ENCODE measurements around the gene GUCY1A2. TPM values are rescaled to one million over a fixed set of nuclear protein-coding genes. Genes with fewer than 3 reads are reported as not detected.

Gene GUCY1A2
- total RNA-seq, 4 donors from 2014 or later = 0.19 to 2.1 (median 0.86) TPM

DNA sequence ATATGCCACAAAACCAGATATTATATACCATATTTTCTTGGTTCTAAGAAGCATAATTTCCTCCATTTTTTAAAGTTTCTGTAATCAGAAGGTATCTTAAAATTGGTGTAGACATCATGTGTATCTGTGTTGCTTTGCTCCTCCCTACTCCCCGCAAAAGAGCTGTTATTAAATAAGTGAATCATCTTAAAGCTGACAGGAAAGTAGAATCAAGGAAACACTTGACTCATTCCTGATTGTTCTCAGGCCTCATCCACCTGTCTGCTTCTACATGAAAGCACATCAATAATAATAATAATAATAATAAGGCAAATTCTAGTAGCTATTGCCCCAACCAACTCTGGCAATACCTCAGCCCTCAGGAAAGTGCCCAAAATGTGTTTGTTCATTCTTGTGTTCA, 26.2 kb upstream of the GUCY1A2 start:
- Histone ChIP-seq H3K9me3 (no peaks in the 10 kb centered on the region), H3K36me3 (no peaks in the 10 kb centered on the region), H3K27me3 (no peaks in the 10 kb centered on the region), H3K4me3 (no peak overlapping the region), H3K4me1 (no peaks in the 10 kb centered on the region), H3K27ac (no peak overlapping the region)
- 62 to 74% methylated on average over 1 of the region's 1 CpG for WGBS, 2 donors
- no peak for DNase-seq
- TF ChIP-seq, protein P1, sequence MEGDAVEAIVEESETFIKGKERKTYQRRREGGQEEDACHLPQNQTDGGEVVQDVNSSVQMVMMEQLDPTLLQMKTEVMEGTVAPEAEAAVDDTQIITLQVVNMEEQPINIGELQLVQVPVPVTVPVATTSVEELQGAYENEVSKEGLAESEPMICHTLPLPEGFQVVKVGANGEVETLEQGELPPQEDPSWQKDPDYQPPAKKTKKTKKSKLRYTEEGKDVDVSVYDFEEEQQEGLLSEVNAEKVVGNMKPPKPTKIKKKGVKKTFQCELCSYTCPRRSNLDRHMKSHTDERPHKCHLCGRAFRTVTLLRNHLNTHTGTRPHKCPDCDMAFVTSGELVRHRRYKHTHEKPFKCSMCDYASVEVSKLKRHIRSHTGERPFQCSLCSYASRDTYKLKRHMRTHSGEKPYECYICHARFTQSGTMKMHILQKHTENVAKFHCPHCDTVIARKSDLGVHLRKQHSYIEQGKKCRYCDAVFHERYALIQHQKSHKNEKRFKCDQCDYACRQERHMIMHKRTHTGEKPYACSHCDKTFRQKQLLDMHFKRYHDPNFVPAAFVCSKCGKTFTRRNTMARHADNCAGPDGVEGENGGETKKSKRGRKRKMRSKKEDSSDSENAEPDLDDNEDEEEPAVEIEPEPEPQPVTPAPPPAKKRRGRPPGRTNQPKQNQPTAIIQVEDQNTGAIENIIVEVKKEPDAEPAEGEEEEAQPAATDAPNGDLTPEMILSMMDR (IDR thresholded peaks at IDR 0.05) = no peak
- TF ChIP-seq POLR2A (IDR thresholded peaks at IDR 0.05) = no peak
- intact Hi-C loops (cut with DNase I) = no loop called here

DNA sequence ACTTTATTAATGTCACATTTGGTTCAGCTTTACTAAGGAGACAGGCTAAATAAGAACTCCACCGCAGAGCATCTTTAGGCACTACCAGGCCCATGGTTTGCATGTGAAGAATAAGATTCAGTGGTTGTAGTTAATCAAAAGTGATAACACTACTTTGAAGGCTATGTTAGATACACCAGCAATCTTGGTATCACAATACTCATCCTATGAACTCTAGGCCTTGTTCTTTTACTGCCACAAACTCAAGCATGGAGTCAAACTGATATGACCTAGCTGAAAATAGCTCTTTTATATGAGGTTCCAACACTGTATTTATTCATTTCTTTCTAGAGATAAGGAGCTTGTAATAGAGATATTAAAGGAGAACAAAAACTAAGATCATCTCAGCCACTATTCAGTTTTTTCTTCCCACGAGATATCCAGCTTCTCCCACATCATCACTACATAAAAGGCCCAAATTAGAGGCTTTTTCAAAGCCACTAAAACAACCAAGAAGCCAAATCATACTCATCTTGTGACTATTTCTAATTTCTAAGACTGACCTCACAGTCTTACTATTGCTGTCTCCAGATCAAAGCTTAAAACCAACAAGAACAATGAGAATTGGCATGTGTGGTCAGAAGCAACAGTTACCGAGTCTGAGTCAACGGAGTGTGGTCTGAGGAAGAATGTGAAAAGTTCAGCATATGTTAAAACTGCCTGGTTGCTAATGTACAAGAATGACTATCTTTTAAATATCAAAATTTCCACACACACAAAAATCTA, 25.1 kb upstream of the GUCY1A2 start:
- intact Hi-C loops (cut with DNase I) = no loop called here
- 42 to 48% methylated on average over 4 of the region's 4 CpGs for WGBS, 2 donors
- H3K36me3 ChIP-seq = no peaks in the 10 kb centered on the region
- H3K4me3 ChIP-seq = no peak overlapping the region
- DNase-seq = no peak
- no peaks in the 10 kb centered on the region for H3K9me3 ChIP-seq
- H3K27ac ChIP-seq = no peak overlapping the region
- no peaks in the 10 kb centered on the region for H3K4me1 ChIP-seq
- H3K27me3 ChIP-seq = no peaks in the 10 kb centered on the region
- no peak for TF ChIP-seq POLR2A (IDR thresholded peaks at IDR 0.05)
- TF ChIP-seq, protein P1 (IDR thresholded peaks at IDR 0.05) = no peak

DNA sequence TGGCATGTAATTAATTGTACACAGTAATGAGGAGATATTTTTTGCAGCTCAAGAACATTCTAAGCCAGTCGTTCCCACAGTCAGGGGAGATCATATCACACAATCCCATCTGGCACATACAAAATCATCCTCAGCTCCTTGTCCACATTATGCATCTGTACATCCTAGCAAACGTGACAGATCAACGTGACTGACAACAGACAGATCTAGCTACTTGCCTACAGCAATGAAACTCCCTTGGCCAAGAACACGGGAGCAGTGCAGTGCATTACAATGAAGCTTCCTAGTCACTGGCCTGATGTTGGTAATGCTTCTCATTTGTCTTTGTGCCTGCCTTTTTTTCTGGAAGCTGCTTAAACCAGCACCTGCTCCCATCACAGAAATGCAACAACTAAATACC, 24.5 kb upstream of the GUCY1A2 start:
- H3K4me1 ChIP-seq = no peaks in the 10 kb centered on the region
- H3K27ac ChIP-seq = no peak overlapping the region
- H3K4me3 ChIP-seq = no peak overlapping the region
- TF ChIP-seq, protein P1 (IDR thresholded peaks at IDR 0.05) = no peak
- no peak for TF ChIP-seq POLR2A (IDR thresholded peaks at IDR 0.05)
- no peaks in the 10 kb centered on the region for H3K27me3 ChIP-seq
- H3K9me3 ChIP-seq = no peaks in the 10 kb centered on the region
- no peak for DNase-seq
- 46 to 55% methylated on average over 3 to 4 of the region's 4 CpGs for WGBS, 2 donors
- intact Hi-C loops (cut with DNase I) = no loop called here
- no peaks in the 10 kb centered on the region for H3K36me3 ChIP-seq

DNA sequence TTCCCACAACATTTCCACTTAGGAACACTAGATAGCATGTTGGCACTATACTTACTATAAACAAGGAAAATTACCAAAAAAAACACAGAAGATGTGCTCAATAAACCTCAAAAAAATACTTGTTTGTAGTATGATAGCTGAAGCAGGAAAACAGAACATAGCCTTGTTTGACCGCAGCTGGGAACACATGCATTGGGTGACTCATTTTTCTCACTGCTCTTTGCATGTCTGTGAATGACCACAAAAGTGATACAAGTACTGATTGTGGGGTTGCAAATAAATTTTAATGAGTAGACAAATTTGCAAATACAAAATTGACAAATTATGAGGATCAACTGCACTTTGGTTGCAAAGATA, 22.8 kb upstream of the GUCY1A2 start:
- H3K9me3 ChIP-seq = no peaks in the 10 kb centered on the region
- H3K4me1 ChIP-seq = no peaks in the 10 kb centered on the region
- H3K4me3 ChIP-seq = no peak overlapping the region
- H3K36me3 ChIP-seq = no peaks in the 10 kb centered on the region
- WGBS, 2 donors = 65 to 84% methylated on average over 1 of the region's 1 CpG
- intact Hi-C loops (cut with DNase I) = no loop called here
- no peaks in the 10 kb centered on the region for H3K27me3 ChIP-seq
- DNase-seq = no peak
- no peak overlapping the region for H3K27ac ChIP-seq
- no peak for TF ChIP-seq POLR2A (IDR thresholded peaks at IDR 0.05)
- TF ChIP-seq, protein P1 (IDR thresholded peaks at IDR 0.05) = no peak

- TF ChIP-seq, protein P1 (IDR thresholded peaks at IDR 0.05) = no peak
- no peak for TF ChIP-seq POLR2A (IDR thresholded peaks at IDR 0.05)
- H3K9me3 ChIP-seq = no peaks in the 10 kb centered on the region
Observed at GRCh38 chr11:107040433-107041087, 22.3 kb upstream of the GUCY1A2 start.

More at GRCh38 chr11:107040433-107041087, 22.3 kb upstream of the GUCY1A2 start:
- Histone ChIP-seq H3K4me3 (no peak overlapping the region), H3K36me3 (no peaks in the 10 kb centered on the region), H3K27ac (no peak overlapping the region), H3K4me1 (no peaks in the 10 kb centered on the region), H3K27me3 (no peaks in the 10 kb centered on the region)
- 31 to 40% methylated on average over 2 of the region's 2 CpGs for WGBS, 2 donors
- no peak for DNase-seq
- intact Hi-C loops (cut with DNase I) = no loop called here
